Rectal smooth muscle tissue (tissue), 1 donor: ENCODE results near the gene CRK.

Experiments used
- H3K27ac ChIP-seq: one replicate; pipeline ENCODE4 v1.7.0; 2013; ENCODE audit warnings: low read depth, low read length, inconsistent platforms
- H3K27me3 ChIP-seq: one replicate; pipeline ENCODE4 v1.7.0; 2013; ENCODE audit warnings: low read length; ENCODE audit not compliant: control insufficient read depth, insufficient read depth
- H3K36me3 ChIP-seq: one replicate; pipeline ENCODE4 v1.7.0; 2013; ENCODE audit warnings: low read length; ENCODE audit not compliant: control insufficient read depth, insufficient read depth
- H3K4me1 ChIP-seq: one replicate; pipeline ENCODE4 v1.7.0; 2013; ENCODE audit warnings: low read length; ENCODE audit not compliant: control insufficient read depth, insufficient read depth
- H3K4me3 ChIP-seq: one replicate; pipeline ENCODE4 v1.7.0; 2013; ENCODE audit warnings: low read length
- H3K9ac ChIP-seq: one replicate; pipeline ENCODE4 v1.7.0; 2013; ENCODE audit warnings: low read length

The CRK gene

DNA sequence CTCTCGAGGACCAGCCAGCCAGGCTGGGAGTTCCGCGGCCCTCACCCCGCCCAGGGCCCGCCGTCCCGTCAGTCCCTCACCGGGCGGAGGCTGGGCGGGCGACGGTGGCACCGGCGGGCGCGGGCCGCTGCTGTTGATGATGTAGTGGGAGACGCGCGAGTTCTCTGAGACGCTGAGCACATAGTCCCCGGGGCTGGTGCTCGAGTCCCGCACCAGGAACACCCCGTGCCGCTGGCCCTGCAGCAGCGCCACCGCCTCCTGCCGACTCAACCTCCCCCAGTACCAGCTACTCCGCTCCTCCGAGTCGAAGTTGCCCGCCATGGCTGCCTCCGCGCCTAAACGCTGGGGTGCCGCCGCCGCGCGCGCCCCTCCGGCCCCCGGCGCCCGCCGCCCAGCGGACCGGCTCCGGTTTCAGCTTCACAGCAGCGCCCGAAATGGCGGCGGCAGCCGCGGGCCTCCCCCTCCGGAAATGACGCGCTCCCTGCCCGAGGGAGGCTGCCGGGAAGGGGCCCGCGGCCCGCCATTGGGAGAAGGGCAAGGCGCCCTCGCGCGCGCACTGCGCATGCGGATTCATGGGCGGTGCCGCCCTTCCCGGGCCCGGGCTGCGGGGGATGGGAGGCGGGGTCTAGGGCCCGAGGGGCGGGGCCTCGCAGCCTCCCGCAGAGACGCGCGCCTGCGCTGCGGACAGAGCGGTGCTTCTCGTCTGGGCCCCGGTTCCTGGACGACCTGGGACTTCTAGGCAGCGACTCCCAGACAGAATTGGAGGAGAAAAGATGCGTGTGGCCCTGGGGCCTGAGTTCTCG lies at the start of gene CRK:
TSS of gene CRK (minus strand) at position 436 of the 803 bp plus-strand sequence. CDS start at position 321, 115 bp downstream.
- Histone ChIP-seq H3K27ac (peak within 1 kb of the TSS; percentile 97), H3K4me3 (peak within 1 kb of the TSS; percentile 90), H3K36me3 (no peaks in the 10 kb centered on the region), H3K4me1 (peaks cover 8% of the 10 kb centered on the region), H3K9ac (peak within 1 kb of the TSS; percentile 94), H3K27me3 (no peaks in the 10 kb centered on the region)

DNA sequence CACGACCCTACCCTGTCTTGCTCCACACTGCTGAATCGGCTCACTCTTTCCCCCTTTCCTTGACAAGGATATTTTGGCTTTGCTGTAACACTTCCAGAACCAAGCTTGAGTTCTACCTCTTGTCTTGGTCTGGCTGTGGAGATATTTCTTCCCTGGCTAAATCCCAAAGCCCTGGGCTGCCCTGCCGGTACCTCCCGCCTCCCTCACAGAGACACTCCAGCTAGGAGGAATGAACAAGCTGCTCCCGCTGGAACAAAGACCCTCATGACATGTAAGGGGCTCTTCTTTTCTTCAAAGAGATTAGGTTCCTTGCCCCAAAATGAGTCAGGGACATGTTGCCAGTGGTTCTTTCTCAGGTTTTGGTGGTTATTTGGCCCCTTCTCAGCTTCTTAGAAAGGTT lies 49.6 kb upstream of the CRK start:
- no peak overlapping the region for H3K27ac ChIP-seq
- no peak overlapping the region for H3K4me3 ChIP-seq
- no peak overlapping the region for H3K9ac ChIP-seq
- no peaks in the 10 kb centered on the region for H3K4me1 ChIP-seq
- no peaks in the 10 kb centered on the region for H3K27me3 ChIP-seq
- peaks cover 25% of the 10 kb centered on the region for H3K36me3 ChIP-seq

DNA sequence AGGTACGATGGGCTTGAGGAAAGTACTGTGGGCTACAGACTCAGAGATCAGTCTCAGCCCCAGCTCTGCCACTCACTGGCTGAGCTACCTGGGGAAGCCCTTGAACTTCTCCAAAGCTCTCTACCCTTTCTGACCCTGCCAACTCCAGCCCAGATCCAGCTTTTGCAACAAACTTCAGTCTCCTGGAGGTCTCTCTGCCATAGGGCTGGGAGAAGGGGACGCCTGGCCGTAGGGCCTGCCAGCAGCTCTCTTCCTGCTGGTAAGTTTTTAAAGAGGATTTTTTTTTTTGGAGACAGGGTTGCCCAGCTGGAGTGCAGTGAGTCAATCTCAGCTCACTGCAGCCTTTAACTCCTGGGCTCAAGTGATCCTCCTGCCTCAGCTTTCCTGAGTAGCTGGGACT lies 48.8 kb upstream of the CRK start:
- no peaks in the 10 kb centered on the region for H3K4me1 ChIP-seq
- H3K9ac ChIP-seq = no peak overlapping the region
- H3K4me3 ChIP-seq = no peak overlapping the region
- H3K27ac ChIP-seq = no peak overlapping the region
- no peaks in the 10 kb centered on the region for H3K27me3 ChIP-seq
- H3K36me3 ChIP-seq = peaks cover 25% of the 10 kb centered on the region

DNA sequence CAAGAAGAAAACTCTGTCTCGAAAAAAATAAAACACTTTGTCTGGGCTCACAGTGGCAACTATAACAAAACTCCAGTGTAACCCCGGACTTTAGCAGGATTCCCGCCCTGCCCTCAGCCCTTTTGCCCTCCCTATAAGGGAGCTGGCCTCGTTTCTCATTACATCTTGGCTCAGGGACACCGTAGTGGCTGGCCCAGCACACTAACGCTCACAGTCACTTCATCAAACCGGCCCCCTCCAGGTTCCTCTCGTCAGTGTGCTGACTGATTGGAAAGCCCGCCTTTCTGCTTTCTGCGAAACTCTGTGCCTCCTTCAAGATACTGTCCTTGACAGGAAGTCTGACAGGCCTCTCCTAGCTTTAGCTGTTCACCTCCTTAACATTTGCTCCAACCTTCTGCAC lies 47.7 kb upstream of the CRK start:
- no peak overlapping the region for H3K9ac ChIP-seq
- no peaks in the 10 kb centered on the region for H3K4me1 ChIP-seq
- H3K27me3 ChIP-seq = no peaks in the 10 kb centered on the region
- peaks cover 17% of the 10 kb centered on the region for H3K36me3 ChIP-seq
- H3K4me3 ChIP-seq = no peak overlapping the region
- no peak overlapping the region for H3K27ac ChIP-seq

DNA sequence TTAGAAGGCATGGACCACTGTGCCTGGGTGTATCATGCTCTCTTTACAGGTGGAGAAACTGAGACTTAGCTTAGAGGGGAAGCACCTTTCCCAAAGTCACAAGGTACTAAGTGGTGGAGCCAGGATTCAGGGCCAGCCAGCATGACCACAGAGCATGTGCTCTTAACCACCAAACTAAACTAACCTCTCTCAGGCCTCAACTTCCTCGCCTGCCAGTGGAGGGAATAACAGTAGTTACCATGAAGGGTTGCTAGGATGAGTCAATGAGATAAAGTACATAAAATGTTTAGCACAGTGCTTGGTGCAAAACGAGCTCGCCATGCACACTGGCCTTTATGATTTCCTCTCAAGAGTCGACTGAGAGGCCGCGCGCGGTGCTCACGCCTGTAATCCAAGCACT lies 42.8 kb upstream of the CRK start:
- Histone ChIP-seq H3K36me3 (peaks cover 19% of the 10 kb centered on the region), H3K27ac (no peak overlapping the region), H3K4me3 (no peak overlapping the region), H3K4me1 (peaks cover 18% of the 10 kb centered on the region), H3K9ac (no peak overlapping the region), H3K27me3 (no peaks in the 10 kb centered on the region)

DNA sequence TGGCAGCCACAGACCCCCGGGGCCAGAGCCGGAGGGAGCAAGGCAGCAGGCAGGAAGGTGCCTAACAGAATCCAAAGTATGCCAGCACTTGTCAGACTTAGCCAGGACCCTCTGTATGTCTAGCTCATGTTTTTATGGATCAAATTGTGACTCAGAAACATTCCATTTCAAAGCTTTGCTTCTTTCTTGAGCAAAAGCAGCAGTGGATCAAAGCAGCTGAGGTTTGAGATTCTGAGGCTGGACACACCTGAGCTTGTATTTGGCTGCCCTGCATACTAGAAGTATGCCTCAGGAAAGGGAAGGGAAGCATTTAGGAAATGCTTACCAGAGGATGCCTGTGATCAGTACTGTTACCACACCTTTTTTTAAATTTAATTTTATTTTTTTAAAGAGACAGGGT lies 42.2 kb upstream of the CRK start:
- no peak overlapping the region for H3K27ac ChIP-seq
- H3K9ac ChIP-seq = no peak overlapping the region
- no peaks in the 10 kb centered on the region for H3K27me3 ChIP-seq
- no peak overlapping the region for H3K4me3 ChIP-seq
- H3K4me1 ChIP-seq = peaks cover 20% of the 10 kb centered on the region
- H3K36me3 ChIP-seq = peaks cover 17% of the 10 kb centered on the region

DNA sequence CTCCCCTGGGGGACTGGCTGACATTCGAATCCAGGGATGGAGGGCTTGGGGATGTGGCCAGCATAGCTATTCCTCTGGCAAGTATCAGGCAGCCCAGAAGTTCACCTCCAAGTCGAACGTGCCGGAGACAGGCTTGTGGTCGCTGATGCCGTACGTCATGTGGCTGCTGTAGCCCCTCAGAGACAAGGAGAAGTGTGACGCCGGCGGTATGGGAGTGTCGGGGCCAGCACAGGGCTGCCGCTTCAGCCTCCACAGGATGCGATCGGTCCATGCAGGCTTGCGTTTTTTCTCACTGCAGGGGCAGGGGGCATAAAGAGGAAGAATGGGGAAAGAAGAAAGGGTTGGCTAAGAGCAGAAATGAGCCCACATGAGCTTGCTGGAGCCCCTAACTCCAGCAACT lies 41.8 kb upstream of the CRK start:
- Histone ChIP-seq H3K9ac (no peak overlapping the region), H3K27ac (no peak overlapping the region), H3K4me3 (no peak overlapping the region), H3K36me3 (peaks cover 17% of the 10 kb centered on the region), H3K4me1 (peaks cover 24% of the 10 kb centered on the region), H3K27me3 (no peaks in the 10 kb centered on the region)

DNA sequence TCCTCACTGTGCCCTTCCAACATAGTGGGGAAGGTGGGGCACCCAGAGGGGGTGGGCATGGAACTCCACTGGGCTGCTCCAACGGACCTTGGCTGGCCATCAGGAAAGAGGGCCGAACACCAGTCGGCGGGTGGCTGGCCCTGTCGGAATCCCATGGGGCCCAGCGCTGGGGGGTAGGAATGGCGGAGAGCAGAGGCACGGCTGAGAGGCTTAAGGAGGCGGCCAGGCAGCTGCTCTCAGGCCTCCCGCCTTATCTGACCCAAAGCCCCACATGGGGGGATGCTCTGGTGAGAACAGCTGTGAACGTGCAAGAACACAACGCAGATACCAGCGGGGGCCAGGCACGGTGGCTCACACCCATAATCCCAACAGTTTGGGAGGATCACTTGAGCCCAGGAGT lies 40.8 kb upstream of the CRK start:
- no peak overlapping the region for H3K4me3 ChIP-seq
- no peaks in the 10 kb centered on the region for H3K27me3 ChIP-seq
- no peak overlapping the region for H3K9ac ChIP-seq
- peaks cover 17% of the 10 kb centered on the region for H3K36me3 ChIP-seq
- peaks cover 28% of the 10 kb centered on the region for H3K4me1 ChIP-seq
- no peak overlapping the region for H3K27ac ChIP-seq

DNA sequence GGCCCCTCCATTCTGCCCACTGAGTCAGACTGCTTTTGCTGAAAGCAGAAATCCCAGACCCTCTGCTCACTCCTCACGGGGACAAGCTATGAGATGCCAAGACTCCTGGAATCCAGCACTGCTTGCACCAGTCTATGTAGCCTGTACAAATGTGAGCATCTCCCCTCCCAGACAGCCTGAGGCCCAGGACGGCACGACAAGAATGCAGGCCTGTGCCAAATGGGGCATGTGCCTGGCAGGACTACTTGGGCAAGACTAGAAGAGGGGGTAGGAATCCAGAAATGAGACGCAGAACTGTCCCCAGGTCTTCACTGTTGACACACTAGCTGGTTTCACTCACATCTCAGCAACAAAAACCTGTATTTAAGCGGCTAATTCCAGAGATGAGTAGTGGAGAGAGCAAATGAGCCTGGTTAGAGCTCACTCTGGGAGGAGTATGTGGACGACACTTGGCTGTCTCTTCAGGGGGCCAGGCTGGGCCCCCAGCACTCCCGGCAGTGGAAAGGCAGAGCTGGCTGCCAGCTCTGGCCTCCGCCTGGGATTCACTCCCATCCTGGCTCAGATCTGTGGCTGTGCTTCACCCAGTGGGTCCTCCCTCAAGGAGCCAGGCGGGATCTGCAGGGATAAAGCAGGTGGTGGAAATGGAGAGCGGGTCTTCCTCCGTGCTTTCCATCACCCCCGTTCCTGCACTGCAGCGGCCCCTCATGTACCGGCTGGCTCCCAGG lies 39.4 kb upstream of the CRK start:
- Histone ChIP-seq H3K4me3 (no peak overlapping the region), H3K9ac (no peak overlapping the region), H3K27me3 (no peaks in the 10 kb centered on the region), H3K27ac (peak overlapping the region; percentile 75), H3K36me3 (peaks cover 17% of the 10 kb centered on the region), H3K4me1 (peaks cover 28% of the 10 kb centered on the region)

DNA sequence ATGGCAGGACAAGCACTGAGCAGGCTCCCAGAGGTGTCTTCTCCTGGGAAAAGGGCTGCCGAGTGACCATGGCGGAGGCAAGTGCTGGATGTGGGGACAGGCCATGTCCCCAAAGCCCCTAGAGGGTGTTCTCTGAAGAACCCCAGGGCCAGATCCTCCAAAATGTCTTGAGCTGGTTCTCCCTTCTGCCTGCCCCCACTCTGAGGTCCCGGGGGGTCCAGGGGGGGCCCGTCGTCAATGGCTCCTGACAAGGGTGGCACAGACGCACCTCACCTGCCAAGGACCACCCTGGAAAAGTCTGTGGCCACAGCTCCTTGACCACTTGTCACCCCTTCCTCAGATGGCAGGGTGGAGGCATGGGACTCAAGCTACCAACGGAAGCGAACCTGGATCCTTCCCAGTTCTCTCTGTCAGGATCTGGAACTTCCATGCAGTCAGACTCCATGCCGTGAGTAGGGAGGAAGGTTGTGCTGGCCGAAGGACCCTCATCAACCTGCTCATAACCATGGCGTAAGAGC lies 38.8 kb upstream of the CRK start:
- Histone ChIP-seq H3K27ac (peak overlapping the region; percentile 75), H3K4me1 (peaks cover 28% of the 10 kb centered on the region)

DNA sequence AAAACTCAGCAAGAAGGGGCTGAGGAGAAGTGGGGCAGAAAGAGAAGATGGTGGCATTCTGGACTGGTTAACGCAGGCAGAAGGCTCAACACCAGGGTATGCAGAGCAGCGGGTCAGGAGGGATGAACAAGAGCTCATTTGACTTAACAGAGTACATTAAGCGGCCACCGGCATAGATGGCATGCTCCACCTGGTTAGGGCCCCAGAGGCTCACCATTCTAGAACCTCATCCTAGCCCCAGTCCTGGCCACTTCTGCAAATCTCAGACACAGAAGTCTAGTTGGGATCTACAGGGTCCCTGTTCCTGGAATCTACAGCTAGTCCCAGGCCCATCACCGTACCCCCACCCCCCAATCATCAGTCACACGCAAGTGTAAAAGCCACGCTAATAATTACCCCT lies 38.2 kb upstream of the CRK start:
- peaks cover 17% of the 10 kb centered on the region for H3K36me3 ChIP-seq
- H3K9ac ChIP-seq = no peak overlapping the region
- no peak overlapping the region for H3K4me3 ChIP-seq
- peaks cover 28% of the 10 kb centered on the region for H3K4me1 ChIP-seq
- H3K27ac ChIP-seq = peak overlapping the region; percentile 75
- H3K27me3 ChIP-seq = no peaks in the 10 kb centered on the region

More for the DNA sequence above, 38.8 kb upstream of the CRK start:
- Histone ChIP-seq H3K27me3 (no peaks in the 10 kb centered on the region), H3K4me3 (no peak overlapping the region), H3K36me3 (peaks cover 17% of the 10 kb centered on the region), H3K9ac (no peak overlapping the region)

DNA sequence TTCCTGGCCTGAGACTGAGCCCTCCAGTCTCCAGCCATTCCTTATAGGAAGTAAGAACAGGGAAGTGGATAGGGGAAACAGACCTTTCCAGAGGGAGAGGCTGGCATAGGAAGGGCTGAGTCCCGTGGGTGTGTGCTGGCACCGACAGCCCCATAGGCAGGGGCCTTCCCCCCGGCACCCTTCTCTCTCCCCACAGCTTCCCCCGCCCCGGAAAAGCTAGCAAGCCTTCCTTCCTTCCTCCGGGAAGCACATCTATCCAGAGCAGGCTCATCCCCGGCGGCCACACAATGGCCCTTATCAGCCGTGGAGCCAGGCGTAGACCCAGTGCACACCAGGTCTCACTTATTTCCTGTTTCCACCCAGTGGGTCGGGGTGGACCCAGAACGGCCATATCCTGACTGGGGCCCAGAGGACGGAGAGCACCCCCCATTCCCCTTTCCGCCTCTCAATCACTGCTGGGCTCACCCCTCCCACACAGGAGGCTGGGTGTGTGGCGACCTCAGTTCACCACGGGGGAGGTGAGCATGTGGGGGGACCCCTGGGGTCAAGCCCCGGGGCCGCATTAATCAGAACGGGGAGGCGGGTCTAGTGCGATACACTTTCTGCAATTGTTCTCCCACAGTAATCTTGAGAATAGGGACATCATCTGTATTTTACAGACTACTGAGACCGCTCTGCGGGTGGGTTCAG lies 37.4 kb upstream of the CRK start:
- peaks cover 17% of the 10 kb centered on the region for H3K36me3 ChIP-seq
- peak overlapping the region; percentile 14 for H3K4me3 ChIP-seq
- no peaks in the 10 kb centered on the region for H3K27me3 ChIP-seq
- H3K4me1 ChIP-seq = peaks cover 36% of the 10 kb centered on the region
- peak overlapping the region; percentile 70 for H3K27ac ChIP-seq
- H3K9ac ChIP-seq = no peak overlapping the region
